GM19395 (cell line): Measurements from ENCODE around the gene BRD4.

ENCODE experiments used
- ATAC-seq: cut with Tn5 transposase; IDR thresholded peaks from one replicate; pipeline ENCODE4 v1.9.1; 2021; ENCODE audit warnings: mild to moderate bottlenecking, moderate library complexity; ENCODE audit not compliant: unreplicated experiment

The BRD4 gene

DNA sequence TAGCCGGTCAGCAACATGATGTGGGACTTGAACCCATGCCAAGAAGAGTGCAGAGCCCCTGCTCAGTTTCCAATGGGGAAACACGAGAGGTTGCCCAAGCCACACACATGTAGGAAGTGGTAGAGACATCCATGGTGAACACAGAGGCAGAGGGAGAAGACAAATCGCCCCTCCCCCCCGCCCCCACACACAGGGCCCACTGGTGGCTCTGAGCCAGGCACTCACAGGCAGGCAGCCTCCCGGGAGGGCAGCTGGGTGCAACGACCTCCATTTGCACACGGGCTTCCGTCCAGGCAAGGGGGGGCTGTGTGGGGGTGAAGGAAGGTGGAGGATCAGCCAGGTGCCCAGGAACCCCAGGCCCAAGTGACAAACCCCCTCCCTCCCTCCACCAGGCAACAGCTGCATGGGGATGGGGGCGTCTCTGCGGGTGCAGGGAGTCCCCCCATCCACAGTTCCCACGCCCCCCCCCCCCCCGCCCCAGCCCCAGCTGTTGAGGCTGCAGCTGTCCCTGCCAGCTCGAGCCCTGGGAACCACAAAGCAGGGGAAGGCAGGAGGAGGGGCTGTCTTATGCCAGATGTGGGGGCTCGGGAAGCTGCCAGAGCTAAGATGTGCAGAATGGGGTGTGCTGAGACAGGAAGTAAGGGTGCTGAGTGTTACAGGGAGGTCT is 134.9 kb downstream of the BRD4 start:
- ATAC-seq: no peak

DNA sequence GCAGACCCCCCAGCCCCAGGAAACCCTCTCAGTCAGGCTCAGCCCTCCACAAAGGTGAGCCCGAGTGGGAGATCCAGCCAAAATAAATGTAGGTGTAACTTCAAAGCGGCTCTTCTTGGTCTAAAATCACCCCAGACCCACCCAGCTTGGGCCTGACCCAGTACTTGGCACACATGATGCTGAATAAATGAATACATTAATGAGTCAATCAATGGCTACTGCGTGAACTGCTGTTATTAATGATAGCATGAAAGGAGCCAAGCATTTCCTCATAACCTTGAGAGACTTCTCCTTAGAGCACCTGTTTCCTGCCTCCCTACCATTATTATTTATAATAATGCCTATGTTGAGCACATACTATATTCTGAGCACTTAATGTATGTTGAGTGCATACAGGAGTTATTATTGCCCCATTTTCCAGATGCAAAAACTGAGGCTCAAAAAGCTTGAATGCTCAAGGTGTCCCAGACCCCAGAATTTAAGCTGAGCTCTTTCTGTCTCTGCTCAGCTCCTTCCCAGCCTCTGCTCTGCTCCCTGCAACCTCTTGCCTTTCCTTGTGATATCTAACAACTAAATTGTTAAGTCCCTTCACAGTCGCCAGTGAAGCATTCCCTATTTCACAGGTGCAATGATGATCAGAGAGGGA is 135.9 kb downstream of the BRD4 start:
- no peak for ATAC-seq

DNA sequence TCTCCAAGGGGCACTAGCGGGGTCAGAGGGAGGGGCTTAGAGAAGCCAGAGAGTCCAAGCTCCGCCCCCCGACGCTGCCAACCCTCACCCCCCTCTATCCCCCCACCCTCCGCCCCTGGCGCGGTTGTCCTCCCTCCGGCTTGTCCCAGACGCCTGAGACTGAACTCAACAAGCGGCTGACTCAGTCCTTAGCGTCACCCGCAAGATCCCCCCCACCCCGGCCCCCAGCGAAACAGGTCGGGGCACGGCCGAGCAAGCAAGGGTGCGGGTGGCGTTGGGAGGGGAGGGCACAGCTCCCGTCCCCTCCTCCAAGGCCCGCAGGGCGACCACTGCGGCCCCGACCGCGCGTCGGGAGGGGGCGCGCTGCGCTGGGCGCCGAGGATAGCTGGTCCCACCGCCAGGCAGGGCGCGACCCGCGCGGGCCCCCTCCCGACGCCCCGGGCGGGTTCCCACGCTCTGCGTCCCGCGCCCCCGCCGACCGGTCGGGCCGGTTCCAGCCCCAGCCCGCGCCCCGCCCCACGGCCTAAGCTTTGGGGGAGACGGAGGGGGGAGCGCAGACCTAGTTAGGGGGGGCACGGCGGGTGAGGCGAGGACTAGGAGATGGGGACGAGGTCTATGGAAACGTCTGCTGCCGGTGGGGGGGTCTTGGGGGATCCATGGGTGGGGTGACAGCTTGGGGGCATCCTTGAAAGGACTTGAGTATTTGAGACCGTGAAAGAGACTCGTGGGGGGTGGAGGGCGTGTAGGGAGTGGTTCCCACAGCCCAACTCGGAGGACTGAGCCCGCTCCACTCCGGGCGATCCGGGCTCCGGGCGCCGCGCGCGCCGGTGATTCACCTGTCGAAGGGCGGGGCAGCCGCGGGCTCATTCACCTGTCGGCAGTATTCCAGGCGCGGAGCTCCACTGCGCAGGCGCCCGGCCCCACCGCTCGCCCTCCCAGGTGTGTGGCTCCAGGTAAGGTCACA is 136.7 kb downstream of the BRD4 start:
- ATAC-seq: no peak

DNA sequence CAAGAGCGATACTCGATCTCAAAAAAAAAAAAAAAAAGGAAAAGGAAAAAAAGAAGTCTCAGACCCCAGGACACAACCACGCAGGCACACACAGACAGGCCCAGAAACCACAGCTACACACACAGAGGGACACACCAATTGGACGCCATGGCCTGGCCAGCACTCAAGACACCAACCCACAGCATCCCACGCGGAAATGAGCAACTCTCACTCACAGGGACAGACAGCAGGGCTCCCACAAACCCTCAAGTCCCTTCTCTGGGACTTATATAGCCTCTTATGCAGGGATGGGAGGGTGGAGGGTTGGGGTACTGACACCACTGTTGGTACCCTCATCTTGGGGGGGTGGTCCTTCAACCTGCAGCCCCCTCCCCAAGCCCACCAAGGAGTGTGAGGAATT is 137.4 kb downstream of the BRD4 start:
- ATAC-seq: no peak

DNA sequence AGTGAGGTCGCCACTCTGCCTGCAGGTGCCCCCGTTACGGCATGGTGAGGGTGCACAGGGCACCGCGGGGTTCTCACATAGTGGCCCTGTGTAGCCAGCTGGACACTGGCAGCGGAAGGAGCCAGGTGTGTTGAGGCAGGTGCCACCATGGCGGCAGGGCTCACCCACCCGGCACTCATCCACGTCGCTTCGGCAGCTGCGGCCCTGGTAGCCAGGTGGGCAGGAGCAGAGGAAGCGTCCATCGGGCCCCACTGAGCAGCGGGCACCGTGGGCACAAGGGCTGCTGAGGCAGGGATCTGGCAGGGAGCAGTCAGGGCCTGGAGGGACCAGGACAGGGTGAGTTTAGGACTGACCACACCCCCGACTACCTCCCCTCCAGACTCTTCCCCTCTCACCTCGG is 140.4 kb downstream of the BRD4 start:
- no peak for ATAC-seq

DNA sequence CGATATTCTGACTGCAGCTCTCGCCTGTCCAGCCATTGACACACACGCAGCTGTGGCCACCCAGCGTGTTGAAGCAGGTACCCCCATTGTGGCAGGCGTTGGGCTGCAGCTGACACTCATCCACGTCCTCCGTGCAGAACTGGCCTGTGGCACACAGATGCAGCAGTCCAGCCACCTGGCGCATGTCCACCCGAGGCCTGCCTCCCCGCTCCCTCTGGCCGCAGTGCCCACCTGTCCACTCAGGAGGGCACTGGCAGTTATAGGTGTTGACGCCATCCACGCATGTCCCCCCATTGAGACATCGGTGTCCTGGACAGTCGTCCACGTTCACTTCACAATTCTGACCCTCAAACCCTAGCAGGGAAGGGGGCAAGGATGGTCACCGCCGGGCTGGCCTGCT is 140.8 kb downstream of the BRD4 start:
- ATAC-seq: no peak

DNA sequence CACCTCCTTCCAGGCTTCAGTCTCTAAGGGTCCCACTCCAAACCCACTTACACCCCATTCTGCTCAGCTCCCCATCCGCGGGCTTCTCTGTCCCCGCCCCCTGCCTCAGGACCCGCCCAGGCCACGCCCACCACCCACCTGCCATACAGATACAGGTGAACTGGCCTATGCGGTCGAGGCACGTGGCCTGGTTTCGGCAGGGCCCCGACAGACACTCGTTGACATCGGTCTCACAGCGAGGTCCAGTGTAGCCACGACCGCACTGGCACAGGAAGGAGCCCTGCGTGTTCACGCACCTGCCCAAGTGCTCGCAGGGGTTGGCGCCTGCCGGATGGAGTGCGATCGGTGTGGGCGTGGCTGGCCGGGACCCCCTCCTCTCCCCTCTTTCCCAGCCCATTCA is 143.5 kb downstream of the BRD4 start:
- ATAC-seq: no peak

DNA sequence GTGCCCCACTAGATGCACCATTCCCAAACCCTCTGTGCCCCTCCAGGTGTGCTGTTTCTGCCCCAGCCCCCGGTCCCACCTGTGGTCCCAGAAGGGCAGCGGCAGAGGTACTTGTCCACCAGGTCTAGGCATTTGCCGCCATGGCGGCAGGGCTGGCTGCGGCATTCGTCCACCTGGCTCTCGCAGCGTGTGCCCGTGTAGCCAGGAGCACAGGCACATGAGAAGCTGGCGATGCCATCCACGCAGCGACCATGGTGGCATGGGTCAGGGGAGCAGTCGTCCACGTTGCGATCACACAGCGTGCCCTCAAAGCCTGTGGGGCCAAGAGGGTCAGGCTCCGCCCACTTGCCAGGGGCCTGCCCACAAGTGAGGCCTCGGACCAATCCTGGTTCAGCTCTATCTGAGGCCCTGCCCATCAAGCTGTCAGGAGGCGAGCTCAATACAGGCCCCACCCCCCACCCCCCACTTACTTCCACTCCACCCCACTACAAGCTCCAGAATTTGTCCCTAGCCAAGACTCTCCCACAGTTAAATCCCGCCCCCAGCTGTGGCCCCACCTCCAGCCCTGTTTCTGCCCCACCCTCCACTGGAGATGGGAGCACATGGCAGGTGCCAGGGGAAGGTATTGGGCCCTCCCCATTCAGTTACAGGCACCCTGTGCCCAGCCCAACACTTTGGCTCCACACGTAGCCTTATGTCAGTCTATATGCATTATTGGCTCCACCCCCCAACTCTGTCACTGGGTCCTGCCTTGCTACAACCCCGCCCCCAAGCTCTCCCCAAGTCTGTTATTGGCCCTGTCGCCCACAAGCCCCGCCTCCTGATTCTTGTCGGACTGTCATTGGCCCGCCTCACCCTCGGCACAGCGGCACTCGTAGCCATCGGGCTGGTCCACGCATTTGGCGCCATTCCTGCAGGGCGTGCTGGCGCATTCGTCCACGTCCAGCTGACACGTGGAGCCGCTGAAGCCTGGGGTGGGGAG is 145.0 kb downstream of the BRD4 start:
- no peak for ATAC-seq
